HepG2 (cell line): ENCODE results near the gene MT1F. TPM values are rescaled to one million over a fixed set of nuclear protein-coding genes. Genes with fewer than 3 reads are reported as not detected.

Experiments used
- HOXA7 ChIP-seq: sonication (generic); formaldehyde crosslinking; IDR thresholded peaks from 2 replicates; pipeline ENCODE4 v1.8.1; 2022; ENCODE audit warnings: mild to moderate bottlenecking, missing genetic modification reagents, moderate library complexity
- MEF2D ChIP-seq: sonication (generic); formaldehyde crosslinking; IDR thresholded peaks from 2 replicates; pipeline ENCODE4 v1.5.1; 2020; ENCODE audit warnings: mild to moderate bottlenecking, missing genetic modification reagents
- SKI ChIP-seq: fragments of 450-650 bp; IDR thresholded peaks from one replicate; pipeline ENCODE4 v1.6.1; 2018; ENCODE audit warnings: mild to moderate bottlenecking; ENCODE audit not compliant: partially characterized antibody
- TSC22D2 ChIP-seq: sonication (generic); formaldehyde crosslinking; IDR thresholded peaks from 2 replicates; pipeline ENCODE4 v1.5.1; 2020; ENCODE audit warnings: missing genetic modification reagents, mild to moderate bottlenecking, borderline replicate concordance
- ZFAT ChIP-seq: sonication (generic); formaldehyde crosslinking; conservative IDR thresholded peaks from 2 replicates; pipeline ENCODE4 v1.8.1; 2023; ENCODE audit warnings: missing genetic modification reagents, inconsistent platforms
- ZNF564 ChIP-seq: sonication (generic); formaldehyde crosslinking; IDR thresholded peaks from 2 replicates; pipeline ENCODE4 v1.8.1; 2023; ENCODE audit warnings: mild to moderate bottlenecking, missing genetic modification reagents
- polyA plus RNA-seq, 8 experiments: library from polyadenylated mRNA; depleted of rRNA in 3 of 8; stranded (reverse) in 7 of 8; unstranded in 1 of 8; fragments of >200 nt; fragmentation: Illumina TruSeq in 4 of 8; extraction: Trizol in 4 of 8; gene quantifications; 2 replicates each; pipeline versions ENCODE4 v1.2.1 to v1.2.3, GENCODE V29; 2011 to 2016; ENCODE audit warnings: low read depth in 4 of 8, missing spikeins in 1 of 8, mixed read lengths in 1 of 8; ENCODE audit not compliant: insufficient read depth in 1 of 8
- total RNA-seq, 5 experiments: library from RNA; depleted of rRNA; stranded (reverse); fragments of >200 nt; fragmentation: Illumina TruSeq; extraction: Trizol; gene quantifications; 2 replicates each; pipeline ENCODE4 v1.2.3, GENCODE V29; 2016; ENCODE audit warnings: low read depth in 1 of 5
- TF ChIP-seq, protein P1 (sequence below), 2 experiments: sonication (generic) in 1 of 2; formaldehyde crosslinking in 1 of 2; IDR thresholded peaks; 2 replicates each; pipeline versions ENCODE4 v1.6.1 to v1.9.0; 2014 to 2022; ENCODE audit warnings: antibody characterized with exemption in 1 of 2, borderline replicate concordance in 1 of 2, inconsistent platforms in 1 of 2, low read depth in 1 of 2, missing genetic modification reagents in 1 of 2
- TF ChIP-seq, protein P2 (sequence below): sonication (generic); formaldehyde crosslinking; conservative IDR thresholded peaks from 2 replicates; pipeline ENCODE4 v1.4.0; 2020; ENCODE audit warnings: missing genetic modification reagents
- TF ChIP-seq, protein P3 (sequence below): IDR thresholded peaks from 2 replicates; pipeline ENCODE4 v1.6.1; 2018; ENCODE audit warnings: missing genetic modification reagents
- TF ChIP-seq, protein P4 (sequence below): sonication (generic); formaldehyde crosslinking; IDR thresholded peaks from 2 replicates; pipeline ENCODE4 v1.4.0; 2020; ENCODE audit warnings: missing genetic modification reagents
- TF ChIP-seq, protein P5 (sequence below): sonication (generic); formaldehyde crosslinking; IDR thresholded peaks from 2 replicates; pipeline ENCODE4 v1.8.0; 2023; ENCODE audit warnings: mild to moderate bottlenecking, missing genetic modification reagents

MT1F gene
- total and polyA plus RNA-seq, 2 of the 13 experiments (the other 11 are each of a cell fraction or from before 2014, with no cell fraction given): 1.9 to 169 TPM

DNA sequence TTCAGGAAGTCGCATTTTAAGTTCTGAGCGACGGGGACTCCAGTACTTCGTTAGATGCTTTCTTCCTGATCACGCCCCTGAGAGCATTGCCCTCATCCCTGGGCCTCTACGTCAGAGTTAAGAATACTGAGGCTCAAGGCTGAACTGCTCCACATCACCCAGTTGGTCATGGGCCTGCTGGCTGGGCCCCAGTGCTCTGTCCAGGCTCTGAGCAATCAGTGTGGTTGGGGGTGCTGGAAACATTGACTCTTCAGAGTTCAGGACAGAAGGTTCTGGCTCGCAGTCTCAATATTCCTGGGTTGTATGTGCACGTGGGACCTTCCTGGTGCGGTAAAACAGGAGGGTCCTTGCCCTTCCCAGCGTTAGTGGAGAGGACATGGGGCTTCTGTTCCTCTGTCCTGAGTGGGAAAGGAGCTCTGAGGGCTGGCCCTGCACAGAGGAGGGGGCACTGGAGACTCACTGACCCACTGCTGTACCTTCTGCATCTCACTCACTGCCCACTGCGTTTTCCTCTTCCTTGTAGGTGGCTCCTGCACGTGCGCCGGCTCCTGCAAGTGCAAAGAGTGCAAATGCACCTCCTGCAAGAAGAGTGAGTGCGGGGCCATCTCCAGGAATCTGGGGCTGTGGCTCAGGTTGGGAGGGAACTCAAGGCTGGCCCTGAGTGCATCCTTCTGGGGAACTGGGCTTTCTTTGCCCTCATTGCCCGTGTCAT, 31.7 kb upstream of the MT1F start (continued):
- TF ChIP-seq, protein P1, sequence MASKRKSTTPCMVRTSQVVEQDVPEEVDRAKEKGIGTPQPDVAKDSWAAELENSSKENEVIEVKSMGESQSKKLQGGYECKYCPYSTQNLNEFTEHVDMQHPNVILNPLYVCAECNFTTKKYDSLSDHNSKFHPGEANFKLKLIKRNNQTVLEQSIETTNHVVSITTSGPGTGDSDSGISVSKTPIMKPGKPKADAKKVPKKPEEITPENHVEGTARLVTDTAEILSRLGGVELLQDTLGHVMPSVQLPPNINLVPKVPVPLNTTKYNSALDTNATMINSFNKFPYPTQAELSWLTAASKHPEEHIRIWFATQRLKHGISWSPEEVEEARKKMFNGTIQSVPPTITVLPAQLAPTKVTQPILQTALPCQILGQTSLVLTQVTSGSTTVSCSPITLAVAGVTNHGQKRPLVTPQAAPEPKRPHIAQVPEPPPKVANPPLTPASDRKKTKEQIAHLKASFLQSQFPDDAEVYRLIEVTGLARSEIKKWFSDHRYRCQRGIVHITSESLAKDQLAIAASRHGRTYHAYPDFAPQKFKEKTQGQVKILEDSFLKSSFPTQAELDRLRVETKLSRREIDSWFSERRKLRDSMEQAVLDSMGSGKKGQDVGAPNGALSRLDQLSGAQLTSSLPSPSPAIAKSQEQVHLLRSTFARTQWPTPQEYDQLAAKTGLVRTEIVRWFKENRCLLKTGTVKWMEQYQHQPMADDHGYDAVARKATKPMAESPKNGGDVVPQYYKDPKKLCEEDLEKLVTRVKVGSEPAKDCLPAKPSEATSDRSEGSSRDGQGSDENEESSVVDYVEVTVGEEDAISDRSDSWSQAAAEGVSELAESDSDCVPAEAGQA (IDR thresholded peaks at IDR 0.05; ENCODE audit: low read depth): no peak
- TF ChIP-seq, protein P1 (CRISPR knock-in tag; IDR thresholded peaks at IDR 0.05; ENCODE audit: borderline replicate concordance): no peak
- no peak for TF ChIP-seq ZNF564 (CRISPR knock-in tag)
- TF ChIP-seq, protein P2, sequence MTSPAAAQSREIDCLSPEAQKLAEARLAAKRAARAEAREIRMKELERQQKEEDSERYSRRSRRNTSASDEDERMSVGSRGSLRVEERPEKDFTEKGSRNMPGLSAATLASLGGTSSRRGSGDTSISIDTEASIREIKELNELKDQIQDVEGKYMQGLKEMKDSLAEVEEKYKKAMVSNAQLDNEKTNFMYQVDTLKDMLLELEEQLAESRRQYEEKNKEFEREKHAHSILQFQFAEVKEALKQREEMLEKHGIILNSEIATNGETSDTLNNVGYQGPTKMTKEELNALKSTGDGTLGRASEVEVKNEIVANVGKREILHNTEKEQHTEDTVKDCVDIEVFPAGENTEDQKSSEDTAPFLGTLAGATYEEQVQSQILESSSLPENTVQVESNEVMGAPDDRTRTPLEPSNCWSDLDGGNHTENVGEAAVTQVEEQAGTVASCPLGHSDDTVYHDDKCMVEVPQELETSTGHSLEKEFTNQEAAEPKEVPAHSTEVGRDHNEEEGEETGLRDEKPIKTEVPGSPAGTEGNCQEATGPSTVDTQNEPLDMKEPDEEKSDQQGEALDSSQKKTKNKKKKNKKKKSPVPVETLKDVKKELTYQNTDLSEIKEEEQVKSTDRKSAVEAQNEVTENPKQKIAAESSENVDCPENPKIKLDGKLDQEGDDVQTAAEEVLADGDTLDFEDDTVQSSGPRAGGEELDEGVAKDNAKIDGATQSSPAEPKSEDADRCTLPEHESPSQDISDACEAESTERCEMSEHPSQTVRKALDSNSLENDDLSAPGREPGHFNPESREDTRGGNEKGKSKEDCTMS (CRISPR knock-in tag): no peak
- TF ChIP-seq, protein P3, sequence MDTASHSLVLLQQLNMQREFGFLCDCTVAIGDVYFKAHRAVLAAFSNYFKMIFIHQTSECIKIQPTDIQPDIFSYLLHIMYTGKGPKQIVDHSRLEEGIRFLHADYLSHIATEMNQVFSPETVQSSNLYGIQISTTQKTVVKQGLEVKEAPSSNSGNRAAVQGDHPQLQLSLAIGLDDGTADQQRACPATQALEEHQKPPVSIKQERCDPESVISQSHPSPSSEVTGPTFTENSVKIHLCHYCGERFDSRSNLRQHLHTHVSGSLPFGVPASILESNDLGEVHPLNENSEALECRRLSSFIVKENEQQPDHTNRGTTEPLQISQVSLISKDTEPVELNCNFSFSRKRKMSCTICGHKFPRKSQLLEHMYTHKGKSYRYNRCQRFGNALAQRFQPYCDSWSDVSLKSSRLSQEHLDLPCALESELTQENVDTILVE (CRISPR knock-in tag): no peak
- TF ChIP-seq SKI: no peak
- TF ChIP-seq HOXA7: no peak
- TF ChIP-seq ZFAT: no peak
- TF ChIP-seq, protein P4, sequence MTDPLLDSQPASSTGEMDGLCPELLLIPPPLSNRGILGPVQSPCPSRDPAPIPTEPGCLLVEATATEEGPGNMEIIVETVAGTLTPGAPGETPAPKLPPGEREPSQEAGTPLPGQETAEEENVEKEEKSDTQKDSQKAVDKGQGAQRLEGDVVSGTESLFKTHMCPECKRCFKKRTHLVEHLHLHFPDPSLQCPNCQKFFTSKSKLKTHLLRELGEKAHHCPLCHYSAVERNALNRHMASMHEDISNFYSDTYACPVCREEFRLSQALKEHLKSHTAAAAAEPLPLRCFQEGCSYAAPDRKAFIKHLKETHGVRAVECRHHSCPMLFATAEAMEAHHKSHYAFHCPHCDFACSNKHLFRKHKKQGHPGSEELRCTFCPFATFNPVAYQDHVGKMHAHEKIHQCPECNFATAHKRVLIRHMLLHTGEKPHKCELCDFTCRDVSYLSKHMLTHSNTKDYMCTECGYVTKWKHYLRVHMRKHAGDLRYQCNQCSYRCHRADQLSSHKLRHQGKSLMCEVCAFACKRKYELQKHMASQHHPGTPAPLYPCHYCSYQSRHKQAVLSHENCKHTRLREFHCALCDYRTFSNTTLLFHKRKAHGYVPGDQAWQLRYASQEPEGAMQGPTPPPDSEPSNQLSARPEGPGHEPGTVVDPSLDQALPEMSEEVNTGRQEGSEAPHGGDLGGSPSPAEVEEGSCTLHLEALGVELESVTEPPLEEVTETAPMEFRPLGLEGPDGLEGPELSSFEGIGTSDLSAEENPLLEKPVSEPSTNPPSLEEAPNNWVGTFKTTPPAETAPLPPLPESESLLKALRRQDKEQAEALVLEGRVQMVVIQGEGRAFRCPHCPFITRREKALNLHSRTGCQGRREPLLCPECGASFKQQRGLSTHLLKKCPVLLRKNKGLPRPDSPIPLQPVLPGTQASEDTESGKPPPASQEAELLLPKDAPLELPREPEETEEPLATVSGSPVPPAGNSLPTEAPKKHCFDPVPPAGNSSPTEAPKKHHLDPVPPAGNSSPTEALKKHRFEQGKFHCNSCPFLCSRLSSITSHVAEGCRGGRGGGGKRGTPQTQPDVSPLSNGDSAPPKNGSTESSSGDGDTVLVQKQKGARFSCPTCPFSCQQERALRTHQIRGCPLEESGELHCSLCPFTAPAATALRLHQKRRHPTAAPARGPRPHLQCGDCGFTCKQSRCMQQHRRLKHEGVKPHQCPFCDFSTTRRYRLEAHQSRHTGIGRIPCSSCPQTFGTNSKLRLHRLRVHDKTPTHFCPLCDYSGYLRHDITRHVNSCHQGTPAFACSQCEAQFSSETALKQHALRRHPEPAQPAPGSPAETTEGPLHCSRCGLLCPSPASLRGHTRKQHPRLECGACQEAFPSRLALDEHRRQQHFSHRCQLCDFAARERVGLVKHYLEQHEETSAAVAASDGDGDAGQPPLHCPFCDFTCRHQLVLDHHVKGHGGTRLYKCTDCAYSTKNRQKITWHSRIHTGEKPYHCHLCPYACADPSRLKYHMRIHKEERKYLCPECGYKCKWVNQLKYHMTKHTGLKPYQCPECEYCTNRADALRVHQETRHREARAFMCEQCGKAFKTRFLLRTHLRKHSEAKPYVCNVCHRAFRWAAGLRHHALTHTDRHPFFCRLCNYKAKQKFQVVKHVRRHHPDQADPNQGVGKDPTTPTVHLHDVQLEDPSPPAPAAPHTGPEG: no peak
- TF ChIP-seq TSC22D2: no peak
- TF ChIP-seq MEF2D (CRISPR knock-in tag): no peak
- TF ChIP-seq, protein P5, sequence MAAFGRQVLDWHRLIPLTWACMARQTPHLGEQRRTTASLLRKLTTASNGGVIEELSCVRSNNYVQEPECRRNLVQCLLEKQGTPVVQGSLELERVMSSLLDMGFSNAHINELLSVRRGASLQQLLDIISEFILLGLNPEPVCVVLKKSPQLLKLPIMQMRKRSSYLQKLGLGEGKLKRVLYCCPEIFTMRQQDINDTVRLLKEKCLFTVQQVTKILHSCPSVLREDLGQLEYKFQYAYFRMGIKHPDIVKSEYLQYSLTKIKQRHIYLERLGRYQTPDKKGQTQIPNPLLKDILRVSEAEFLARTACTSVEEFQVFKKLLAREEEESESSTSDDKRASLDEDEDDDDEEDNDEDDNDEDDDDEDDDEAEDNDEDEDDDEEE (CRISPR knock-in tag): no peak
